Measurements from ENCODE around the gene RPL15.
"Not testable (repeated sequence)": the region's sequence is repeated elsewhere in the genome, so short reads cannot be mapped to it uniquely, and the experiment has no call there.

Gene RPL15

GRCh38 chr3:23880703-23881339 lies 36.1 kb upstream of the RPL15 start:
- no peak overlapping the region for H3K27ac ChIP-seq (ENCODE audit: low read length)
- 0 out of 2 replicates have a peak, but pooled peaks cover 6% of the 10 kb centered on the region for H4K20me1 ChIP-seq (ENCODE audit: insufficient read depth, low read length)
- H3K9ac ChIP-seq (ENCODE audit: low read length), result no peak overlapping the region
- no peaks in the 10 kb centered on the region for H3K27me3 ChIP-seq (replicated peaks; ENCODE audit: insufficient read depth, low read length)
- H3K9me3 ChIP-seq (replicated peaks; ENCODE audit: insufficient read depth, low read length), result no peaks in the 10 kb centered on the region
- H3K4me1 ChIP-seq (ENCODE audit: low read length), result no peaks in the 10 kb centered on the region
- no peak for DNase-seq
- H3K9me2 ChIP-seq (replicated peaks; ENCODE audit: insufficient read depth, low read length), result no peaks in the 10 kb centered on the region
- no peak overlapping the region for H3K4me2 ChIP-seq (ENCODE audit: low read depth, low read length)
- no peaks in the 10 kb centered on the region for H3K36me3 ChIP-seq (replicated peaks; ENCODE audit: insufficient read depth, low read length)
- no peaks in the 10 kb centered on the region for H3F3A ChIP-seq (ENCODE audit: insufficient read depth, low read length)
- peaks cover 97% of the 10 kb centered on the region for H3K79me2 ChIP-seq (ENCODE audit: low read length)
- no peak for TF ChIP-seq EZH2phosphoT487 (IDR thresholded peaks at IDR 0.05; ENCODE audit: low read length)
- no peak overlapping the region for H3K4me3 ChIP-seq (ENCODE audit: low read length)
- H2AFZ ChIP-seq (ENCODE audit: low read length), result no peak overlapping the region

GRCh38 chr3:23881993-23882392 lies 34.9 kb upstream of the RPL15 start:
- H3F3A ChIP-seq (ENCODE audit: insufficient read depth, low read length); H3K27ac ChIP-seq (ENCODE audit: low read length); H3K4me2 ChIP-seq (ENCODE audit: low read depth, low read length); H4K20me1 ChIP-seq (ENCODE audit: insufficient read depth, low read length); H3K36me3 ChIP-seq (replicated peaks; ENCODE audit: insufficient read depth, low read length); H3K9me3 ChIP-seq (replicated peaks; ENCODE audit: insufficient read depth, low read length); H3K4me3 ChIP-seq (ENCODE audit: low read length); H3K4me1 ChIP-seq (ENCODE audit: low read length); H3K27me3 ChIP-seq (replicated peaks; ENCODE audit: insufficient read depth, low read length); DNase-seq; H3K9ac ChIP-seq (ENCODE audit: low read length); H2AFZ ChIP-seq (ENCODE audit: low read length); H3K9me2 ChIP-seq (replicated peaks; ENCODE audit: insufficient read depth, low read length): not testable (repeated sequence)
- peaks cover 97% of the 10 kb centered on the region for H3K79me2 ChIP-seq (ENCODE audit: low read length)

- Histone ChIP-seq H3K9me3 (replicated peaks; ENCODE audit: insufficient read depth, low read length) (no peaks in the 10 kb centered on the region), H3K79me2 (ENCODE audit: low read length) (peaks cover 97% of the 10 kb centered on the region), H3K4me3 (ENCODE audit: low read length) (no peak overlapping the region), H3K27ac (ENCODE audit: low read length) (no peak overlapping the region), H2AFZ (ENCODE audit: low read length) (no peak overlapping the region), H3K36me3 (replicated peaks; ENCODE audit: insufficient read depth, low read length) (no peaks in the 10 kb centered on the region), H3K4me2 (ENCODE audit: low read depth, low read length) (no peak overlapping the region), H4K20me1 (ENCODE audit: insufficient read depth, low read length) (peaks cover 10% of the 10 kb centered on the region; the same call in 1 of the 2 replicates), H3K4me1 (ENCODE audit: low read length) (peaks cover 10% of the 10 kb centered on the region; the same call in 1 of the 2 replicates), H3F3A (ENCODE audit: insufficient read depth, low read length) (no peaks in the 10 kb centered on the region), H3K27me3 (replicated peaks; ENCODE audit: insufficient read depth, low read length) (no peaks in the 10 kb centered on the region), H3K9me2 (replicated peaks; ENCODE audit: insufficient read depth, low read length) (no peaks in the 10 kb centered on the region), H3K9ac (ENCODE audit: low read length) (no peak overlapping the region)
- no peak for DNase-seq
- TF ChIP-seq CTCF (IDR thresholded peaks at IDR 0.05; ENCODE audit: low read length), result no peak
- no peak for TF ChIP-seq EZH2 (optimal IDR thresholded peaks at IDR 0.05; ENCODE audit: low read depth, low read length)
- no peak for TF ChIP-seq EZH2phosphoT487 (IDR thresholded peaks at IDR 0.05; ENCODE audit: low read length)
Observed at GRCh38 chr3:23882487-23882918, 34.4 kb upstream of the RPL15 start.

- Histone ChIP-seq H2AFZ (ENCODE audit: low read length) (no peak overlapping the region), H3F3A (ENCODE audit: insufficient read depth, low read length) (peaks cover 9% of the 10 kb centered on the region; the same call in 1 of the 2 replicates), H3K27ac (ENCODE audit: low read length) (no peak overlapping the region), H4K20me1 (ENCODE audit: insufficient read depth, low read length) (peaks cover 20% of the 10 kb centered on the region; the same call in 1 of the 2 replicates), H3K9me2 (replicated peaks; ENCODE audit: insufficient read depth, low read length) (no peaks in the 10 kb centered on the region), H3K9ac (ENCODE audit: low read length) (no peak overlapping the region), H3K36me3 (replicated peaks; ENCODE audit: insufficient read depth, low read length) (no peaks in the 10 kb centered on the region), H3K79me2 (ENCODE audit: low read length) (peaks cover 97% of the 10 kb centered on the region), H3K4me2 (ENCODE audit: low read depth, low read length) (no peak overlapping the region), H3K27me3 (replicated peaks; ENCODE audit: insufficient read depth, low read length) (no peaks in the 10 kb centered on the region), H3K4me3 (ENCODE audit: low read length) (no peak overlapping the region), H3K4me1 (ENCODE audit: low read length) (peaks cover 13% of the 10 kb centered on the region; the same call in 1 of the 2 replicates), H3K9me3 (replicated peaks; ENCODE audit: insufficient read depth, low read length) (no peaks in the 10 kb centered on the region)
- TF ChIP-seq EZH2 (optimal IDR thresholded peaks at IDR 0.05; ENCODE audit: low read depth, low read length) (no peak), CTCF (IDR thresholded peaks at IDR 0.05; ENCODE audit: low read length) (no peak), EZH2phosphoT487 (IDR thresholded peaks at IDR 0.05; ENCODE audit: low read length) (no peak)
- no peak for DNase-seq
Observed at GRCh38 chr3:23884481-23884880, 32.5 kb upstream of the RPL15 start.
